Fibroblast of the aortic adventitia (primary cell): ENCODE data around the gene TMEM41A. TPM values are rescaled to one million over a fixed set of nuclear protein-coding genes. Genes with fewer than 3 reads are reported as not detected.
A peak's percentile ranks its signal among the peaks of the same experiment; 100 is the strongest.
"Not testable (repeated sequence)": the region's sequence is repeated elsewhere in the genome, so short reads cannot be mapped to it uniquely, and the experiment has no call there.

Experiments used
- DNase-seq: peaks from one replicate; pipeline ENCODE4 v3.0.0-alpha.2; 2010; ENCODE audit warnings: low read depth
- H3K4me3 ChIP-seq: 2 replicates; pipeline ENCODE4 v1.5.1; 2011; ENCODE audit warnings: low read depth, mild to moderate bottlenecking, control low read depth, low read length, moderate library complexity
- total RNA-seq: library from RNA; depleted of rRNA; stranded (reverse); fragments of >200 nt; gene quantifications from 2 replicates; pipeline ENCODE4 v1.2.3, GENCODE V29; 2012; ENCODE audit warnings: low replicate concordance
- TF ChIP-seq, protein P1 (sequence below): IDR thresholded peaks from 2 replicates; pipeline ENCODE4 v1.5.1; 2011; ENCODE audit warnings: mild to moderate bottlenecking, low read length, control low read depth, inconsistent platforms; ENCODE audit not compliant: insufficient read depth

Gene TMEM41A
- total RNA-seq, 1 donor: 14.5 TPM

DNA sequence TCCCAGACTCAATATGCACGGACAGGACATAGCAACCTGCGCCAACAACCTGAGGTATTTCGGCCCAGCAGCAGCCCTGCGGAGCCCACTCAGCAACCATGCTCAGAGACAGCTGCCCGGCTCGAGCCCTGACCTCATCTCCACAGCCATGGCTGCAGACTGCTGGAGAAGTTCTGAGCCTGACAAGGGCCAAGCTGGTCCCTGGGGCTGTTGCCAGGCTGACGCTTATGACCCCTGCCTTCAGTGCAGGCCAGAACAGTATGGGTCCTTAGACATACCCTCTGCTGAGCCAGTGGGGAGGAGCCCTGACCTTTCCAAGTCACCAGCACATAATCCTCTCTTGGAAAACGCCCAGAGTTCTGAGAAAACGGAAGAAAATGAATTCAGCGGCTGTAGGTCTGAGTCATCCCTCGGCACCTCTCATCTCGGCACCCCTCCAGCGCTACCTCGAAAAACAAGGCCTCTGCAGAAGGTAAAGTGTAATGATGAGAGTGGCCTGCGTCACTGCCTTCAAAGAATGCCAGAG is 25.5 kb downstream of the TMEM41A start:
- DNase-seq: no peak
- no peak overlapping the region for H3K4me3 ChIP-seq
- TF ChIP-seq, protein P1, sequence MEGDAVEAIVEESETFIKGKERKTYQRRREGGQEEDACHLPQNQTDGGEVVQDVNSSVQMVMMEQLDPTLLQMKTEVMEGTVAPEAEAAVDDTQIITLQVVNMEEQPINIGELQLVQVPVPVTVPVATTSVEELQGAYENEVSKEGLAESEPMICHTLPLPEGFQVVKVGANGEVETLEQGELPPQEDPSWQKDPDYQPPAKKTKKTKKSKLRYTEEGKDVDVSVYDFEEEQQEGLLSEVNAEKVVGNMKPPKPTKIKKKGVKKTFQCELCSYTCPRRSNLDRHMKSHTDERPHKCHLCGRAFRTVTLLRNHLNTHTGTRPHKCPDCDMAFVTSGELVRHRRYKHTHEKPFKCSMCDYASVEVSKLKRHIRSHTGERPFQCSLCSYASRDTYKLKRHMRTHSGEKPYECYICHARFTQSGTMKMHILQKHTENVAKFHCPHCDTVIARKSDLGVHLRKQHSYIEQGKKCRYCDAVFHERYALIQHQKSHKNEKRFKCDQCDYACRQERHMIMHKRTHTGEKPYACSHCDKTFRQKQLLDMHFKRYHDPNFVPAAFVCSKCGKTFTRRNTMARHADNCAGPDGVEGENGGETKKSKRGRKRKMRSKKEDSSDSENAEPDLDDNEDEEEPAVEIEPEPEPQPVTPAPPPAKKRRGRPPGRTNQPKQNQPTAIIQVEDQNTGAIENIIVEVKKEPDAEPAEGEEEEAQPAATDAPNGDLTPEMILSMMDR: no peak

DNA sequence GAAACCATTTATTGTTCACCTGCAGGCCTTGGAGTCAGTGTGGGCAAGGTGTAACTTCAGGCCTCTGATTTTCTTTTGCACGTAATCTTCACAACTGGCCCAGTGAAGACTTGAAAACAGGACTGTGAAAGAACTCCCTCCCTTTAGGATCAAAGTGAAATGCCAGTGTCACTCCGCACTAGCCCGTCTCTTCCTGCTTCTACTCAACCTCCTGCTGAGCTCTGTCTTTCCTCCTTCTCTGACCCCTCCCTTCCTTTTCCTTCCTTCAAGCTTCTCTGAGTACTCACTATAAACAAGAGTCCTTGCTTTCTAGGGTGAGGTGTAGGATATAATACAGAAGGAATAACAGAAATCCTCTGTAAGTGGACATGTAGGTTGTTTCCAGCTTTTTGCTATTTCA is 28.5 kb downstream of the TMEM41A start:
- TF ChIP-seq, protein P1: no peak
- no peak for DNase-seq
- H3K4me3 ChIP-seq: no peak overlapping the region

DNA sequence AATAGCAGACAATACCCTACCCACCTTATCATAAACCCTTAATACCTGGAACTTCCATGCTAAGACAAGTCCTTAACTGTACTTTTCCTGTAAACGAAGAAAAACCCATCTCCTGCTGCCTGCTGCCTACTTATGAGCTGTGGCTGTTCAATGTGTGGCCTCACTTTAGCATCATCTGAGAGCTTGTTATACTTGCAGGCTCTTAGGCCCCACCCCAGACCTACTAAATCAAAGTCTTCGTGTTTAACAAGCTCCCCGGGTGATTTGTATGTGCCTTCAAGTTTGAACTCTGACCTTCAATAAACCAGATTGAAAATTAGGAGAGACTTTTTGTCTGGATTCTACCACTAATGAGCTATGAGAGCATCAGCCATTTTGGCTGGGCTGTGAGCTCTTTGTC is 29.3 kb downstream of the TMEM41A start:
- no peak overlapping the region for H3K4me3 ChIP-seq
- TF ChIP-seq, protein P1: no peak
- DNase-seq: no peak

DNA sequence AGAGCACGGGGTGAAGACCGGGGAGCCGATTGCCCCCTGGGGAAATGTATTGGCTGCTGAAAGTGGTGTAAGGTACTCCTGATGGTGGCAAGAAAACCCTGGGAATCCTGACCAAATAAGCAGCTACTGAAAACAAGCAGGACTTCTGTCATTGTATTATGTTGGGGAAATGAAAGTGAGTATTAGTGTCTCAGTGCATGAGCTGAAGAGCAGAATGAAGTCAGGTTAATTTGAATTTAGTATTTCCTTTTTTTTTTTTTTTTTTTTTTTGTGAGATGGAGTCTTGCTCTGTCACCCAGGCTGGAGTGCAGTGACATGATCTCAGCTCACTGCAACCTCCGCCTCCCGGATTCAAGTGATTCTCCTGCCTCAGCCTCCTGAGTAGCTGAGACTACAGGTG is 32.7 kb downstream of the TMEM41A start:
- H3K4me3 ChIP-seq, DNase-seq: not testable (repeated sequence)

DNA sequence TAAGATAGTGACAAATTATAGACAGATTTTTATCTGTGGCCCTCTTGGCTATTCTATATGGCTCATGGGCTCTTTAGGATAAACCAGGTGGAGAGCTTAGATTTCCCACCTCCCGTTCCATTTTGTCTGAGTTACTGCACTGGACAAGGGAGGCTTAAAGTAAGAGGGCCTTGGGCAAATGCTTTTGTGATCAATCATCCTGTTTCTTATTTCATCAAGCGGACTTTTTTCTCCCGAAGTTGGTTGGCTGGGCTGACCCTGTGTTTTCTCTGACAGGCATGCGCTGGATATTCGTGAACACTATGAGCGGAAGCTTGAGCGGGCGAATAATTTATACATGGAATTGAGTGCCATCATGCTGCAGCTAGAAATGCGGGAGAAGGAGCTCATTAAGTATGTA is 33.4 kb downstream of the TMEM41A start:
- TF ChIP-seq, protein P1: no peak
- H3K4me3 ChIP-seq: no peak overlapping the region
- no peak for DNase-seq

DNA sequence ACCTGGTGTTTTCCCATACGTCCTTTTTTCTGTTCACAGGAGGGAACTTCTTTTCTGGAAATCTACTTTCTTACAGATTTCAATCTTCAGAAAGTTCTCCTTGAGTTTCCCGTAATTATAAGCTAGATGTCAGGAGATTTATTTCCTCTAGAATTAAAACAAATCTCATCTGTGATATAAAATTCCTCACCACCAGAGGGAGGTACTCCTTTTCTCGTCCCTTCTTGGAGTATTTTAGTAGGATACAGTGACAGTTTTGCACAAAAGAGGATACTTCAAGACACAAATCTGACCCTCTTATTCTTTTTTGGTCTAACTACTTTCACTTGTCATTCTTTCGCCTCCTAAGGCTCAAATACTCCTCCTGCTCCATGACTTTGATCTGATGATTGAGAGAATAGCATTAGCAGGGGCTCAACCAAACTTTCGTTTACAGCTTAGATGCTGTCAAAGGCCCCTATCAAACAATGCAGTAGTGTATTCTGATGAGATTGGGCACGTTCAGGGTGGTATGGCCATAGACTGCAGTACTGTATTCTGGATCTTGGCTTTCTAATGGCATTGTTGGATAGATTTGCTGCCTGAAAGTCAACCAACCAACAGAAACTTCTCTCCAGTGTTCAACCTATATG is 38.0 kb downstream of the TMEM41A start:
- DNase-seq: peak; percentile 39
- TF ChIP-seq, protein P1: peak; percentile 40
- H3K4me3 ChIP-seq: no peak overlapping the region

DNA sequence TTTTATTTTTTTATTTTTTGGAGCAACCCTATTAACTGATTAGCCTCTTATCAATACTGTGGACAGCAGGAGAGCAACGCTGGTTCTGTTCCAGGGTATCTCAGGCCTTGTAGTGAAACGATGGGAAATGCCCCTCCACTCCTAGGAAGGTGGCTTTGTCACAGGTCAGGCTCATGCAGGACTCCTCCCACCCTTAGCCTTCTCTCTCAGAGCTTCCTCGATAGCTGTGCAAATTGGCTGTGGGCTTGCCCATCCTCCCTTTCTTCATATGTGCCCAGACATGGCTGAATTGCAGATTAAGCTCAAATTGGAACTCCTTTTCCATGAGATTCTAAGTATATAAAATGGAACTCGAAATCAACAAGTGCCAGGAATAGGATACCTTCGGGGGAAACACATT is 38.5 kb downstream of the TMEM41A start:
- H3K4me3 ChIP-seq: no peak overlapping the region
- DNase-seq: no peak
- TF ChIP-seq, protein P1: no peak
